H9 (cell line): Measurements from ENCODE around the gene PRSS57. TPM values are rescaled to one million over a fixed set of nuclear protein-coding genes. Genes with fewer than 3 reads are reported as not detected.

Experiments
- DNase-seq: peaks from one replicate; pipeline ENCODE4 v3.0.0-alpha.2; 2017
- H2AFZ ChIP-seq: one replicate; pipeline ENCODE4 v1.6.1; 2013; ENCODE audit warnings: mild to moderate bottlenecking, low read length, control low read depth, moderate library complexity
- H2AK5ac ChIP-seq: 2 replicates; pipeline ENCODE4 v1.6.1; 2013; ENCODE audit warnings: low read length, control low read depth, mixed read lengths; ENCODE audit not compliant: insufficient read length
- H2BK120ac ChIP-seq: one replicate; pipeline ENCODE4 v1.6.1; 2013; ENCODE audit warnings: low read depth, mild to moderate bottlenecking, low read length, control low read depth, inconsistent platforms; ENCODE audit not compliant: poor library complexity, severe bottlenecking
- H2BK12ac ChIP-seq: 2 replicates; pipeline ENCODE4 v1.6.1; 2013; ENCODE audit warnings: low read length, control low read depth, mixed read lengths, low read depth; ENCODE audit not compliant: insufficient read length
- H2BK15ac ChIP-seq: 2 replicates; pipeline ENCODE4 v1.6.1; 2013; ENCODE audit warnings: low read depth, low read length, control low read depth
- H2BK20ac ChIP-seq: one replicate; pipeline ENCODE4 v1.6.1; 2013; ENCODE audit warnings: low read depth, mild to moderate bottlenecking, low read length, control low read depth, inconsistent platforms; ENCODE audit not compliant: poor library complexity, severe bottlenecking
- H2BK5ac ChIP-seq: 2 replicates; pipeline ENCODE4 v1.6.1; 2013; ENCODE audit warnings: low read length, control low read depth, mixed read lengths; ENCODE audit not compliant: insufficient read length
- H3K14ac ChIP-seq: 2 replicates; pipeline ENCODE4 v1.6.1; 2013; ENCODE audit warnings: low read length, control low read depth; ENCODE audit not compliant: insufficient read depth
- H3K18ac ChIP-seq: 2 replicates; pipeline ENCODE4 v1.6.1; 2013; ENCODE audit warnings: low read depth, mild to moderate bottlenecking, mixed read lengths, low read length, control low read depth; ENCODE audit not compliant: insufficient read length
- H3K23ac ChIP-seq: 2 replicates; pipeline ENCODE4 v1.6.1; 2013; ENCODE audit warnings: low read length, control low read depth, mixed read lengths, low read depth; ENCODE audit not compliant: insufficient read length
- H3K23me2 ChIP-seq: 2 replicates; pipeline ENCODE4 v1.6.1; 2013; ENCODE audit warnings: low read depth, mild to moderate bottlenecking, mixed read lengths, low read length, control low read depth; ENCODE audit not compliant: insufficient read length, poor library complexity, severe bottlenecking
- H3K27ac ChIP-seq: 2 replicates; pipeline ENCODE4 v1.5.1; 2013; ENCODE audit warnings: low read length, control low read depth, mixed read lengths, low read depth; ENCODE audit not compliant: insufficient read length
- H3K27me3 ChIP-seq: 2 replicates; pipeline ENCODE4 v1.6.1; 2013; ENCODE audit warnings: low read length, control low read depth, inconsistent platforms; ENCODE audit not compliant: insufficient read depth
- H3K4ac ChIP-seq: 2 replicates; pipeline ENCODE4 v1.6.1; 2013; ENCODE audit warnings: low read depth, mild to moderate bottlenecking, control low read depth, inconsistent platforms, low read length, moderate library complexity
- H3K4me1 ChIP-seq: 2 replicates; pipeline ENCODE4 v1.6.1; 2013; ENCODE audit warnings: low read length, control low read depth, inconsistent platforms; ENCODE audit not compliant: insufficient read depth
- H3K4me2 ChIP-seq: 2 replicates; pipeline ENCODE4 v1.6.1; 2013; ENCODE audit warnings: low read length, control low read depth, mixed read lengths; ENCODE audit not compliant: insufficient read length, insufficient read depth
- H3K56ac ChIP-seq: 2 replicates; pipeline ENCODE4 v1.6.1; 2013; ENCODE audit warnings: low read depth, mild to moderate bottlenecking, mixed read lengths, low read length, control low read depth; ENCODE audit not compliant: insufficient read length
- H3K79me1 ChIP-seq: 2 replicates; pipeline ENCODE4 v1.6.1; 2013; ENCODE audit warnings: low read depth, mild to moderate bottlenecking, moderate library complexity, low read length, control low read depth, inconsistent platforms; ENCODE audit not compliant: insufficient read depth, poor library complexity, severe bottlenecking
- H3K79me2 ChIP-seq: 2 replicates; pipeline ENCODE4 v1.6.1; 2013; ENCODE audit warnings: low read length, control low read depth, inconsistent platforms; ENCODE audit not compliant: insufficient read depth
- H3K9ac ChIP-seq: 2 replicates; pipeline ENCODE4 v1.6.1; 2013; ENCODE audit warnings: low read length, control low read depth, mixed read lengths; ENCODE audit not compliant: insufficient read length; ENCODE audit errors: extremely low read depth
- H3K9me3 ChIP-seq: one replicate; pipeline ENCODE4 v1.6.1; 2013; ENCODE audit warnings: low read depth, low read length, inconsistent platforms; ENCODE audit not compliant: control insufficient read depth
- H3T11ph ChIP-seq: one replicate; pipeline ENCODE4 v1.6.1; 2013; ENCODE audit warnings: mild to moderate bottlenecking, low read length, control low read depth, inconsistent platforms
- H4K20me1 ChIP-seq: one replicate; pipeline ENCODE4 v1.6.1; 2013; ENCODE audit not compliant: control insufficient read depth, insufficient read length, insufficient read depth
- H4K5ac ChIP-seq: 2 replicates; pipeline ENCODE4 v1.6.1; 2013; ENCODE audit warnings: low read depth, mild to moderate bottlenecking, mixed read lengths, low read length, control low read depth; ENCODE audit not compliant: insufficient read length
- H4K8ac ChIP-seq: replicated peaks from 2 replicates; pipeline ENCODE4 v1.6.1; 2013; ENCODE audit warnings: low read length, control low read depth, mixed read lengths, low read depth; ENCODE audit not compliant: insufficient read length
- H4K91ac ChIP-seq: 2 replicates; pipeline ENCODE4 v1.6.1; 2013; ENCODE audit warnings: low read depth, mild to moderate bottlenecking, moderate library complexity, mixed read lengths, low read length, control low read depth; ENCODE audit not compliant: insufficient read length
- H3K27ac Mint-ChIP-seq, 3 experiments: 2 replicates in 2 of 3; 3 replicates in 1 of 3; pipeline ENCODE4 v1.8.0; 2020 to 2021; ENCODE audit warnings: mixed read lengths in 3 of 3, mild to moderate bottlenecking in 1 of 3, moderate library complexity in 1 of 3
- H3K27me3 Mint-ChIP-seq: 2 replicates; pipeline ENCODE4 v1.8.0; 2021; ENCODE audit warnings: low read depth, mild to moderate bottlenecking, moderate library complexity, mixed read lengths
- H3K36me3 Mint-ChIP-seq, 3 experiments: 2 replicates in 2 of 3; 3 replicates in 1 of 3; pipeline ENCODE4 v1.8.0; 2020 to 2021; ENCODE audit warnings: low read depth in 3 of 3, mixed read lengths in 3 of 3; ENCODE audit not compliant: insufficient read depth in 1 of 3
- H3K4me1 Mint-ChIP-seq, 2 experiments: 2 replicates each; pipeline ENCODE4 v1.8.0; 2020; ENCODE audit warnings: mixed read lengths in 2 of 2
- H3K4me3 Mint-ChIP-seq, 2 experiments: 2 replicates in 1 of 2; 3 replicates in 1 of 2; pipeline ENCODE4 v1.8.0; 2020 to 2021; ENCODE audit warnings: mild to moderate bottlenecking in 2 of 2, mixed read lengths in 2 of 2, moderate library complexity in 1 of 2
- H3K9me3 Mint-ChIP-seq, 2 experiments: 2 replicates in 1 of 2; 3 replicates in 1 of 2; pipeline ENCODE4 v1.8.0; 2020; ENCODE audit warnings: mild to moderate bottlenecking in 2 of 2, mixed read lengths in 2 of 2, moderate library complexity in 1 of 2
- CTCF ChIP-seq: fragments of 200-600 bp; sonication (generic); conservative IDR thresholded peaks from 3 replicates; pipeline ENCODE4 v1.8.0; 2021; ENCODE audit warnings: antibody characterized with exemption, mild to moderate bottlenecking
- WGBS: extraction: QIAGEN DNeasy Blood & Tissue Kit; methylation state at CpG from one replicate; pipeline ENCODE4 v1.1.7; 2013; ENCODE audit warnings: missing lambda C conversion rate, low lambda C conversion rate, mixed read lengths; ENCODE audit not compliant: insufficient read length; ENCODE audit errors: extremely low coverage; 5-methylcytosine and 5-hydroxymethylcytosine counted together
- total RNA-seq: library from RNA; stranded (reverse); gene quantifications from 2 replicates; pipeline ENCODE4 v1.2.1, GENCODE V29; 2021

PRSS57 gene
- total RNA-seq, 1 experiment from 2014 or later = not detected

- Histone ChIP-seq H4K20me1 (no peaks in the 10 kb centered on the region), H3K9me3 (no peaks in the 10 kb centered on the region), H3K14ac (peak overlapping the region; percentile 66; the same call in 1 of the 2 replicates), H2AFZ (peak overlapping the region; percentile 93), H2BK120ac (no peak overlapping the region), H3K9ac (no peak overlapping the region), H3K4ac (no peak overlapping the region), H3K23ac (no peak overlapping the region), H3K79me1 (no peaks in the 10 kb centered on the region), H3K27ac (no peak overlapping the region), H3T11ph (no peak overlapping the region), H4K91ac (no peak overlapping the region), H4K5ac (no peak overlapping the region), H2BK15ac (no peak overlapping the region), H3K4me2 (peak overlapping the region; percentile 32), H2AK5ac (no peak overlapping the region), H3K79me2 (no peaks in the 10 kb centered on the region), H3K23me2 (peaks cover 8% of the 10 kb centered on the region), H2BK5ac (no peak overlapping the region), H3K4me1 (no peaks in the 10 kb centered on the region), H2BK12ac (no peak overlapping the region), H3K27me3 (no peaks in the 10 kb centered on the region; the same call in 1 of the 2 replicates), H3K18ac (peak overlapping the region; percentile 90), H2BK20ac (no peak overlapping the region), H4K8ac (no peak overlapping the region), H3K56ac (no peak overlapping the region)
- peak; percentile 49; the same call in 2 of the 3 replicates for TF ChIP-seq CTCF
- no peaks in the 10 kb centered on the region for H3K9me3 Mint-ChIP-seq
- peak; percentile 100 for DNase-seq
- peaks cover 0 to 8% of the 10 kb centered on the region in 2 experiments; a peak in 2 of 4 replicates for H3K4me1 Mint-ChIP-seq
- peak overlapping the region; percentile 97 to 100 (median 99) for H3K27ac Mint-ChIP-seq
- no CpG with 5 or more reads among the region's 70 CpGs for WGBS
- peaks cover 25% of the 10 kb centered on the region for H3K27me3 Mint-ChIP-seq
- H3K36me3 Mint-ChIP-seq = no peaks in the 10 kb centered on the region
- peak overlapping the region; percentile 86 to 92 for H3K4me3 Mint-ChIP-seq
Observed at GRCh38 chr19:680287-681028, 14.8 kb downstream of the PRSS57 start.
